Spinal cord (tissue), 4 donors: ENCODE data around the gene MS4A4A. TPM values are rescaled to one million over a fixed set of nuclear protein-coding genes. Genes with fewer than 3 reads are reported as not detected.

ENCODE experiments used
- polyA plus RNA-seq, 2 donors: library from polyadenylated mRNA; unstranded; fragments of 120-200 nt; gene quantifications; one replicate each; pipeline ENCODE4 v1.2.1, GENCODE V29; 2013; ENCODE audit not compliant: insufficient read length in 2 of 2
- total RNA-seq, 2 donors: library from RNA; depleted of rRNA in 1 of 2; stranded (reverse); fragments of 120-200 nt in 1 of 2; fragments of >200 nt in 1 of 2; gene quantifications; one replicate each; pipeline versions ENCODE4 v1.2.3 to v1.2.4, GENCODE V29; 2013 to 2014

The MS4A4A gene
- total and polyA plus RNA-seq, 4 donors, result 2.3 to 11.0 (median 6.6) TPM

Other genes with a start within 250 kb of the MS4A4A start
- gene OOSP2, start 240.3 kb upstream of the MS4A4A start, total RNA-seq, result not detected
- not detected for gene OOSP2, start 240.3 kb upstream of the MS4A4A start, polyA plus RNA-seq
- 10 to 100 TPM in 1 of 2 donors, under 1 TPM in 1; 0.72 to 29.5 TPM for gene MS4A3, start 224.0 kb upstream of the MS4A4A start, total RNA-seq
- under 1 TPM in 1 of 2 donors, not detected in 1; 0.93 TPM for gene MS4A3, start 224.0 kb upstream of the MS4A4A start, polyA plus RNA-seq
- gene MS4A2, start 192.0 kb upstream of the MS4A4A start, total RNA-seq, result 1 to 10 TPM in 1 of 2 donors, under 1 TPM in 1; 0.39 to 1.2 TPM
- gene MS4A2, start 192.0 kb upstream of the MS4A4A start, polyA plus RNA-seq, result under 1 TPM in 1 of 2 donors, not detected in 1; 0.20 TPM
- 10 to 100 TPM; 29.8 to 36.4 TPM for gene MS4A6A, start 97.6 kb upstream of the MS4A4A start, total RNA-seq
- 1 to 10 TPM; 3.7 to 7.1 TPM for gene MS4A6A, start 97.6 kb upstream of the MS4A4A start, polyA plus RNA-seq
- gene MS4A4E, start 37.5 kb upstream of the MS4A4A start, total RNA-seq, result 1 to 10 TPM in 1 of 2 donors, under 1 TPM in 1; 0.50 to 1.5 TPM
- 1 to 10 TPM; 1.0 to 1.9 TPM for gene MS4A4E, start 37.5 kb upstream of the MS4A4A start, polyA plus RNA-seq
- not detected for gene MS4A6E, start 46.6 kb downstream of the MS4A4A start, total RNA-seq
- not detected for gene MS4A6E, start 46.6 kb downstream of the MS4A4A start, polyA plus RNA-seq
- gene MS4A7, start 97.9 kb downstream of the MS4A4A start, total RNA-seq, result 10 to 100 TPM; 11.0 to 13.7 TPM
- gene MS4A7, start 97.9 kb downstream of the MS4A4A start, polyA plus RNA-seq, result 1 to 10 TPM; 4.9 to 6.3 TPM
- under 1 TPM; 0.55 to 0.59 TPM for gene MS4A14, start 115.8 kb downstream of the MS4A4A start, total RNA-seq
- under 1 TPM; 0.39 to 0.73 TPM for gene MS4A14, start 115.8 kb downstream of the MS4A4A start, polyA plus RNA-seq
- gene MS4A5, start 148.9 kb downstream of the MS4A4A start, total RNA-seq, result not detected
- not detected for gene MS4A5, start 148.9 kb downstream of the MS4A4A start, polyA plus RNA-seq
- gene MS4A1, start 175.2 kb downstream of the MS4A4A start, total RNA-seq, result under 1 TPM; 0.17 to 0.99 TPM
- under 1 TPM in 1 of 2 donors, not detected in 1; 0.21 TPM for gene MS4A1, start 175.2 kb downstream of the MS4A4A start, polyA plus RNA-seq
- gene MS4A12, start 212.1 kb downstream of the MS4A4A start, total RNA-seq, result not detected
- gene MS4A12, start 212.1 kb downstream of the MS4A4A start, polyA plus RNA-seq, result not detected
- not detected for gene MS4A13, start 234.7 kb downstream of the MS4A4A start, total RNA-seq
- not detected for gene MS4A13, start 234.7 kb downstream of the MS4A4A start, polyA plus RNA-seq